Measurements from ENCODE around the gene DIO2. TPM values are rescaled to one million over a fixed set of nuclear protein-coding genes. Genes with fewer than 3 reads are reported as not detected.
A peak's percentile ranks its signal among the peaks of the same experiment; 100 is the strongest.

Gene DIO2
- total RNA-seq: not detected

DNA sequence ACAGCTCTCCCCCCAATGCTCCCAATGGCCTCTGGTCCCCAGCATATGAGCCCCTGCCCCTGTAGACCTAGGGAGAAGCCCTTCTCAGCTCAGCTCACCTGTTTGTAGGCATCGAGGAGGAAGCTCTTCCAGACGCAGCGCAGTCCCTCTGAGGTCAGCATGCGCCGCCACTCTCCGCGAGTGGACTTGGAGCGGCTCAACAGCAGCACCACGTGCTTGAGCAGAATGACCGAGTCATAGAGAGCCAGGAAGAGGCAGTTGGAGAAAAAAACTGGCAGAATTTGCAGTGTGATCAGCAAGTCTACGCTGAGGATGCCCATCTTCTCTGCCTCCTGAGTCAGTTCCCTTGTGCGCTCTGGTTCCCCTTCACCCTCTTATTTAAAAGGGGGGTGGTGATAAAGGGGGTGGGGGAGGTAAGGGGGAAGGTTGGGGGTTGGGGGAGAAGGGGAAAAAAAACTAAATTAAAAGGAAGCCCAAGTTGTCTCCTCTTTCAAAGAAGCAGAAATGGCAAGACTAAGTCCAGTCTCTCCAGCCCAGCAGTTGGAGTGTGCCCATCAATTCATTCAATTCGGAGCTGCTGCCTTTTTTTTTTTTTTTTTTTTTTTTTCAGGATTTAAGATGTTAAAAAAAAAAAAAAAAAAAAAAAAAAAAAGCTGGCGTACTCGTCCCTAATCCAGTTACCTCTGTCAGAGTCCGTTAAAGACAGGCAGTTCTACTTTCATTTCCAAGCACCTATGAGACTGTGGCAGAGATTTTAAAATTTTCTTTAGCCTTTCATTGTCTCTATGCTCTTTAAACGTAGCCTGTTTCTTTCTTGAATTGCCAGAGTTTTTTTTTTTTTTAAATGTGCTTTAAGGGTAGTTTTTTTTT, at the start of gene DIO2:
Gene DIO2 (minus strand): TSS at position 352 of the 870 bp plus-strand sequence. CDS start 32 bp downstream, at position 320.
- H3K9me3 Mint-ChIP-seq (ENCODE audit: insufficient read depth): no peaks in the 10 kb centered on the region
- no peak within 1 kb of the TSS for H3K27ac Mint-ChIP-seq
- DNase-seq (no peak), ATAC-seq (no peak)
- no peaks in the 10 kb centered on the region for H3K4me1 Mint-ChIP-seq (ENCODE audit: low read depth)
- CTCF ChIA-PET: no interaction called here
- no peaks in the 10 kb centered on the region for H3K36me3 Mint-ChIP-seq (ENCODE audit: low read depth)
- POLR2A ChIA-PET: no interaction called here
- H3K27me3 Mint-ChIP-seq (ENCODE audit: low read depth): no peaks in the 10 kb centered on the region
- H3K4me3 Mint-ChIP-seq: no peak within 1 kb of the TSS

DNA sequence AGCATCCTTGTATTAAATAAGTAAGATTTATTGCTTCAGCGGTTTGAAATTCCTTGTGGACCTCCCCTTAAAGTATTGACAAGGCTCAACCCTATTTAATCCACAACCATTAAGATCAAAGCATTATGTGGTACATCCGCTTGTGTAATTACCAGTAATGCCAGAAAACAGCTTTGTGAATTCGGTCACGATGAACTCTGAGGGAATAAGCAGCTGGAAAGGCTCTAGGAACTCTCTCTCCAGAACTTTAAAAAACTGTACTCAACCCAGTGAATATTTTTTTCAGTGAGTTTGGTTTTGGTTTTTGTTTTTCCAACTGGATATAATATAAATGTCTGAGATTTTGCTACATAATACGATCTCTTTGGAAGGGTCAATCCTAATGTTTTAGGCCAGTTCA, 49.3 kb upstream of the DIO2 start:
- no peaks in the 10 kb centered on the region for H3K4me1 Mint-ChIP-seq (ENCODE audit: low read depth)
- peaks cover 4% of the 10 kb centered on the region for H3K9me3 Mint-ChIP-seq (ENCODE audit: insufficient read depth)
- no peak overlapping the region for H3K27ac Mint-ChIP-seq
- ATAC-seq (no peak), DNase-seq (no peak)
- no peaks in the 10 kb centered on the region for H3K27me3 Mint-ChIP-seq (ENCODE audit: low read depth)
- H3K36me3 Mint-ChIP-seq (ENCODE audit: low read depth): no peaks in the 10 kb centered on the region
- H3K4me3 Mint-ChIP-seq: no peak overlapping the region
- ChIA-PET POLR2A (no interaction called here), CTCF (no interaction called here)

DNA sequence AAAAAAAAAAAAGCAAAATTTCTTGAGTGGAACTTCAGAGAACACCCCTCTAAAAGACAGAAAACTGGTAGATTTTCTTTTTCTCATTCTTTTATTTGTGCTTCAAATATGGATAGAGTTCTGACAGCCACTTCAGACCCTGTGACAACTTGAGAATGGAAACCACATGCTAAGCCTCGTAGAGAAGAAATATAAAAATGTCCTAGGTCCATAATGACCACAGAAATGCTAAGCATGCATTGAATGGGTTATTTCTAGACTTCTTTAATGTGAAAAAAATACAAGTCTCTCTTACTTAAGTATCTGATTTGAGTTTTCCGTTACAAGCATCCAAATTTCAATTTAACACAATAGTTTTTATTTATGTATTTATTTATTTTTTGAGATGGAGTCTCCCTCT, 28.3 kb upstream of the DIO2 start:
- no peaks in the 10 kb centered on the region for H3K4me1 Mint-ChIP-seq (ENCODE audit: low read depth)
- H3K27ac Mint-ChIP-seq: no peak overlapping the region
- DNase-seq: no peak
- CTCF ChIA-PET: no interaction called here
- no peak for ATAC-seq
- peaks cover 24% of the 10 kb centered on the region for H3K9me3 Mint-ChIP-seq (ENCODE audit: insufficient read depth)
- H3K36me3 Mint-ChIP-seq (ENCODE audit: low read depth): no peaks in the 10 kb centered on the region
- POLR2A ChIA-PET: no interaction called here
- no peak overlapping the region for H3K4me3 Mint-ChIP-seq
- no peaks in the 10 kb centered on the region for H3K27me3 Mint-ChIP-seq (ENCODE audit: low read depth)

DNA sequence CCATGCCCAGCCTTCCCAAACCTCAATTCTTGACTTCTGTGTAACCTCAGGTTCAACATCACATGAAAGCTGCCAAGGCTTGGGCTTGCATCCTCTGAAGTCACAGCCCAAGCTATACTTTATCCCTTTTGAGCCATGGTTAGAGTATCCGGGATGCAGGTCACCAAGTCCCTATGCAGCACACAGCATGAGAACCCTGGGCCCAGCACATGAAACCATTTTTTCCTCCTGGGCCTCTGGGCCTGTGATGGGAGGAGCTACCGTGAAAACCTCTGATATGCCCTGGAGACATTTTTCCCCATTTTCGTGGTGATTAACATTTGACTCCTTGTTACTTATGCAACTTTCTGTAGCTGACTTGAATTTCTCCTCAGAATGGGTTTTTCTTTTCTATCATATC, 25.8 kb upstream of the DIO2 start:
- Mint-ChIP-seq H3K27ac (no peak overlapping the region), H3K36me3 (ENCODE audit: low read depth) (no peaks in the 10 kb centered on the region), H3K27me3 (ENCODE audit: low read depth) (no peaks in the 10 kb centered on the region), H3K4me1 (ENCODE audit: low read depth) (no peaks in the 10 kb centered on the region), H3K9me3 (ENCODE audit: insufficient read depth) (peaks cover 24% of the 10 kb centered on the region), H3K4me3 (no peak overlapping the region)
- no peak for DNase-seq
- no peak for ATAC-seq
- POLR2A ChIA-PET: interaction anchor here (0.6 kb wide), 1 partner anchor 171 kb away, joined by 3 read pairs; no protein-coding TSS in a partner anchor
- CTCF ChIA-PET: no interaction called here

DNA sequence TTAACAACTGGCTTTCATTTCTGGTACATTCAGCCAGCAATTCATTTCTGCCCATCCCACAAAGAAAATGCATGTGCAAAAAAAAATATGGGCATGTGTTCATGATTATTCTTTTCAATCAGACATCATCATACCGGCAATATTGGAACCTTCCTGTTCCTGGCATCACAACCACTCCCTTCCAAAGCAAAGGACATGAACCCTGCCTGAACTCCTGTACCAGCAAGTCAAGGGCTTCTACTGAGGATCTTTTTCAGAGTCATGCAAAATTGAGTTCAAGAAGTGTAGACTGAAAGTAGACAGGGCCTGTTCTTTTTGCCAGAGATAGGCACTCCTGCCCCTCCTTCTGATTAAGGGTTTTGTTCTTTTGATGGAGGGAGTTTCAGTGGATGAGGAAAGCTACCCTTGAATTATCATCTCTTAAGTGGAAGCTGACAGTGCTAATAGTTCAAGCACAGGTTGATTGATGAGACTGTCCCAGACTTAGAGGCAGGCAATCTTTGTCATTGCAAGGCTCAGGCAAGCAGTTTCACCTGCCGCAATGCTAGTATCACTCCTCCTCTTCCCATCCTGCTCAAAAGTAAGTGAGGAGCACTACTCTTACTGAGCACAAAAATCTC, 22.3 kb upstream of the DIO2 start:
- no peaks in the 10 kb centered on the region for H3K27me3 Mint-ChIP-seq (ENCODE audit: low read depth)
- no peak overlapping the region for H3K4me3 Mint-ChIP-seq
- no peak for DNase-seq
- ChIA-PET CTCF (no interaction called here), POLR2A (no interaction called here)
- H3K9me3 Mint-ChIP-seq (ENCODE audit: insufficient read depth): peaks cover 10% of the 10 kb centered on the region
- H3K4me1 Mint-ChIP-seq (ENCODE audit: low read depth): no peaks in the 10 kb centered on the region
- H3K36me3 Mint-ChIP-seq (ENCODE audit: low read depth): no peaks in the 10 kb centered on the region
- H3K27ac Mint-ChIP-seq: no peak overlapping the region
- no peak for ATAC-seq

DNA sequence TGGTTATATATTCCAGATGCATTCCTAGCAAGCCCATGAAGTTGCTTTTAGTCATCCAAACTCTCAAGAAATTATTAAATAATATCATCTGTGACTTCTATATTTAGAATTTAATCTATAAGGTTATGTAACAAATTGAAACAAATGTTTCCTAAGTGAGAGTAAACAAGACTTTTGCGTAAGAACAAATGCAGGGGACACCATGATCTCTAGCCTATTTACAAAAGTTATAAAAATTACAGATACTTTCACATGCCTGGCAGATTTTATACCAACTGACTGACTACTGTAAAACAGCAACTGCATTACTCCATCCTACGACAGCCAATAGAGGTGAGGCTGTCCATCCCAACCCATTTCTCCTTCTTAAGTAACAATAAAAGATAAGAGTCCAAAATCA, 20.4 kb upstream of the DIO2 start:
- ATAC-seq (no peak), DNase-seq (no peak)
- no peak overlapping the region for H3K27ac Mint-ChIP-seq
- H3K27me3 Mint-ChIP-seq (ENCODE audit: low read depth): no peaks in the 10 kb centered on the region
- POLR2A ChIA-PET: no interaction called here
- H3K4me3 Mint-ChIP-seq: no peak overlapping the region
- CTCF ChIA-PET: no interaction called here
- no peaks in the 10 kb centered on the region for H3K36me3 Mint-ChIP-seq (ENCODE audit: low read depth)
- H3K9me3 Mint-ChIP-seq (ENCODE audit: insufficient read depth): peaks cover 3% of the 10 kb centered on the region
- H3K4me1 Mint-ChIP-seq (ENCODE audit: low read depth): no peaks in the 10 kb centered on the region

DNA sequence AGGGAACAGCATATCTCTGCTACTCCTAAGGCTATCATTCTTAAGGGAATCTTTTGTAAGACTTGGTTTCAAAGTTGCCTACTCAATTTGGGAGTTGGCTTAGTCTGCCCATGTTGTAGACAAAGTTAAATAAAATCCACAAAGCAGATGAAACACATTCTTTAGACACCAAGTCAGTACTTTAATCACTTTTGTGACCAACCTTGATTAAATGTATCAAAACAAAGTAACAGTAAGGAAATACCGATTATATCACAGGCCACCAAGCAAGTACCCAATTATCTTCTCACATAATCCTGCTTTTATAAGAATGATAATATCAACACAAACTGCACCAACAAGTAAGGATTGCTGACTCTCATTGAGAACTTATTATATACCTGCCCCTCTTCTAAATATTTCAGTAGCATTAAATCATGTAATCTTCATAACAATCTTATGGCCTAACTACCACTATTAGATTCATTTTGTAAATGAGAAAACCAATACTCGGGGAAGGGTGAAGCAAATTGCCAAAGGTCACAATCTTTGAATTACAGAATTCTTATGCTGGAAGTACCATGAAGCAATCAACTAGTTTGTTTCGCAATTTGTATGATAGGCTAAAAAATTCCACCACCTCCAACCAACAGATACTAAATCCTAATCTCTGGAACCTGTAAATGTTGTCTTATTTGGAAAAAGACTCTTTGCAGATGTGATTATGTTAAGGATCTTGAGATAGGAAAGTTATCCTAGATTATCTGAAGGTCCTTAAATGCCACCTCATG, 12.6 kb upstream of the DIO2 start:
- DNase-seq: no peak
- CTCF ChIA-PET: no interaction called here

DNA sequence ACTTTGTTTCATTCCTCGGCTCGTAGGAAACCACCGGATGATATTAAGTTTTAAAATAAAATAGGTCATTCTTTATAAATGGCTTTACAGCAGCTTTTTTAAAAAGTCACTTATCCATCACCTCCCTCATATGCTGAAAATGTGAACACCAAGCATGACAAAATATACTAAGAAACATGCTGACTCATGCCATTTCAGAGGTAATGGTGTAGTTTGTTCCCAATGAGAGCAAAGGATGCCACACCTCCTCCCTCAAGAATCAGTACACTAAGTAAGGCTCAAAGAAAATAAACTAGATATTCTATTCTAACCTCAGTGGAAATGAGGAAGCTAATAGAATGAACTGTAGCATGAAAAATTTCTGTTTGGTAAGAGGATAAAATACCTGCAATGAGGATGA, 5.5 kb upstream of the DIO2 start:
- ChIA-PET POLR2A (no interaction called here), CTCF (interaction anchor here (0.8 kb wide), 1 partner anchor 16 kb away, joined by 3 read pairs; no protein-coding TSS in a partner anchor)
- no peaks in the 10 kb centered on the region for H3K36me3 Mint-ChIP-seq (ENCODE audit: low read depth)
- no peaks in the 10 kb centered on the region for H3K9me3 Mint-ChIP-seq (ENCODE audit: insufficient read depth)
- ATAC-seq (no peak), DNase-seq (no peak)
- H3K4me1 Mint-ChIP-seq (ENCODE audit: low read depth): no peaks in the 10 kb centered on the region
- no peaks in the 10 kb centered on the region for H3K27me3 Mint-ChIP-seq (ENCODE audit: low read depth)
- no peak overlapping the region for H3K27ac Mint-ChIP-seq
- no peak overlapping the region for H3K4me3 Mint-ChIP-seq

More for the DNA sequence above, 12.6 kb upstream of the DIO2 start:
- Mint-ChIP-seq H3K4me1 (ENCODE audit: low read depth) (no peaks in the 10 kb centered on the region), H3K27ac (no peak overlapping the region), H3K4me3 (no peak overlapping the region), H3K27me3 (ENCODE audit: low read depth) (no peaks in the 10 kb centered on the region), H3K36me3 (ENCODE audit: low read depth) (no peaks in the 10 kb centered on the region), H3K9me3 (ENCODE audit: insufficient read depth) (no peaks in the 10 kb centered on the region)
- no peak for ATAC-seq
- POLR2A ChIA-PET: no interaction called here

DNA sequence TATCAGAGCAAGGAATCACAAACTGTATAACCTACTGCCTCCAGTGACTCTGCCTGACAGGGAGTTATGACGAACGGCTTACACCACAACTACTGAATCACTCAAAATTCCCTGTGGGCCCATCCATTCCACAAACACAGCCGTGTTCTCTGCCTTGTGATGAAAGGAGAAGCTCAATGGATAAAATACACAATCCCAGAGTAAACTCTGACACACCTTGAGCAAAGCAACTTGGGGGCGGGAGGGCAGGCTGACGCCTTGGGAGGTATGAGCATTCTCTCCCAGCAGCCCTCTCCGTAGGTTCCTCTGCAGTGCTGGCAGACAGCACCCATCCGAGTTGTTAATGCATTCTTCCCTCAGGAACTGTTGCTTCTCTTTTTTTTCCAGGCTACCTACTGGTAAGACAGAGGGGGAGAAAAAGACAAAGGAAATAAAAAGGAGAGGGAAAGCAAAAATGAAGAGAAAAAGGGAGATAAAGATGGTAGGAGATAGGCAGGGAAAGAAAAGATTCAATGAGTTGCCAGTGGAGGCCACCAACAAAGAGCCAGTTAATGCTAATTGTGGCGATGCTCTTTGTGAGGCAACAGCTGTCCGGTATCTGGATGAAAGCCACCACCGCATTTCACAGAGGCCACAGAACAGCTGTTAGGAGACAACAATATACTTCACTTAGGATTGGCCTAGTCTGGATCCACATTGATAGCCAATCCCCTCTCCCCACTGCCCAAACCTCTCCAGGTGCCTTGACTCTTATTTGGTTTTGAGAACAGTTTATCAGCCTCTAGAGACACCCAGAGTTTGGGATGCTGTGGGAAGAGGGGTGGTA, 4.7 kb upstream of the DIO2 start:
- Mint-ChIP-seq H3K27ac (no peak overlapping the region), H3K9me3 (ENCODE audit: insufficient read depth) (no peaks in the 10 kb centered on the region), H3K36me3 (ENCODE audit: low read depth) (no peaks in the 10 kb centered on the region), H3K4me1 (ENCODE audit: low read depth) (no peaks in the 10 kb centered on the region), H3K27me3 (ENCODE audit: low read depth) (no peaks in the 10 kb centered on the region), H3K4me3 (no peak overlapping the region)
- CTCF ChIA-PET: no interaction called here
- DNase-seq: no peak
- POLR2A ChIA-PET: no interaction called here
- no peak for ATAC-seq

DNA sequence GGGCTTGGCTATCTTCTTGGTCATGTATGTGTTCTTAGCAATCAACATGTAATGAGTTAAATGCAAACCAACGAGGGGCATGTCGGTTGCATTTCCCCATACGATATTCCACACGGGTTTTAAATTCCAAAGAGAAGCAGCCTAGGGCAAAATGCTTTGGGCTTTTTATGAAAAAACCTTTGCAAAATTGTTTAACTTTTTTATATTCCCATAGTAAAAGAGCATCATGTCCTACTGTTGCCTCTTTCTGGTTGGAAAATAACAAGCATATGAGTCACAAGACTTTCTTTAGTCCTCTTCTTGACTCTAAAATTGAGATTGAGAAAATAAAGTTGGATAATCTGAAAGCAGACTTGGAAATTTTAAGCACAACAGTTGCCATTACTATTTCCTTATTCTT, 3.8 kb upstream of the DIO2 start:
- DNase-seq: no peak
- CTCF ChIA-PET: no interaction called here
- Mint-ChIP-seq H3K27me3 (ENCODE audit: low read depth) (no peaks in the 10 kb centered on the region), H3K36me3 (ENCODE audit: low read depth) (no peaks in the 10 kb centered on the region), H3K27ac (no peak overlapping the region), H3K4me3 (no peak overlapping the region), H3K4me1 (ENCODE audit: low read depth) (no peaks in the 10 kb centered on the region), H3K9me3 (ENCODE audit: insufficient read depth) (no peaks in the 10 kb centered on the region)
- ATAC-seq: no peak
- POLR2A ChIA-PET: no interaction called here

DNA sequence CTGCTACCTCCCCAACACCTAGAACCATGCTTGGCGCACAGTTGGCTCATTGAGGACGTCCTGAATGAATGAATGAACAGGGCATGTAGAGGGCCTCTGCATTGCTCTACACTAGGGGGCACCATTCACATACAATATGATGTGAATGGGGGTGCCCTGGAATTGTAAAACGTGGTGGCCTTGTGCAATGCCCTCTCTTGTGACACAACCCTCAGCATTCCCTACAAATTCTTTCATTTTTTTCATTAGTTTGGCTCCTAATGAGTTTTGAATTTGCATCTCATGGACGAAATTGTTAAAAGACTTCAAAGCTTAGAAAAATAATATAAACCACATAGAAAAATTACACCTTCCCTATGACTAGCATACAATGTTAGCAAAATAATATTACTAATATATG, 2.3 kb upstream of the DIO2 start:
- ATAC-seq: no peak

More for the DNA sequence above, 2.3 kb upstream of the DIO2 start:
- Mint-ChIP-seq H3K27ac (no peak overlapping the region), H3K9me3 (ENCODE audit: insufficient read depth) (no peaks in the 10 kb centered on the region), H3K4me3 (no peak overlapping the region), H3K4me1 (ENCODE audit: low read depth) (no peaks in the 10 kb centered on the region), H3K36me3 (ENCODE audit: low read depth) (no peaks in the 10 kb centered on the region), H3K27me3 (ENCODE audit: low read depth) (no peaks in the 10 kb centered on the region)
- POLR2A ChIA-PET: no interaction called here
- peak; percentile 21 for DNase-seq
- CTCF ChIA-PET: interaction anchor here (1.1 to 1.2 kb wide), 3 partner anchors 12 to 637 kb away, joined by 3 to 5 read pairs (median 4); no protein-coding TSS in a partner anchor
